Hematopoietic multipotent progenitor cell treated with erythropoietin and hydrocortisone succinate and interleukin-3 and kit ligand, for 17 days (in vitro differentiated cells): ENCODE results near the gene TRMT112.
"Not testable (repeated sequence)": the region's sequence is repeated elsewhere in the genome, so short reads cannot be mapped to it uniquely, and the experiment has no call there.

Experiments
- DNase-seq: peaks from one replicate; pipeline ENCODE4 v3.0.0-alpha.2; 2015; ENCODE audit warnings: low spot score

Gene TRMT112

DNA sequence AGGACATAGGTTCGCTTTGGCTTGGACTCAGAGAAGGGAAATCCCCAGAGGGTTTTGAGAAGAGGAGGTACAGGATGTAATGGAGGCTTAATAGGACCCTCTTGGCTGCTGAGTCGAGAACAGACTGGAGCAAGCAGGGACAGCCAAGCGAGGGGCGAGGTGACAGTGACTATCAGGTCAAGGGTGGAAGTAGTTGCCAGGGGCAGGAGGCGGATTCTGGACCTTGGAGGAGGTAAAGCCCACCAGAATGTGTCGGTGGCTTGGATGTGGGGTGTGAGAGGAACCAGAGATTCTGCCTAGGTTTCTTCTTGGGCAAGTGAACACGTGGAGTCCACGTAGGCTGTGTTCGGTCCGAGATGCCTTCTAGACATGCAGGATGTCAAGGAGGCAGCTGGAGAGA lies 4.4 kb downstream of the TRMT112 start:
- no peak for DNase-seq

DNA sequence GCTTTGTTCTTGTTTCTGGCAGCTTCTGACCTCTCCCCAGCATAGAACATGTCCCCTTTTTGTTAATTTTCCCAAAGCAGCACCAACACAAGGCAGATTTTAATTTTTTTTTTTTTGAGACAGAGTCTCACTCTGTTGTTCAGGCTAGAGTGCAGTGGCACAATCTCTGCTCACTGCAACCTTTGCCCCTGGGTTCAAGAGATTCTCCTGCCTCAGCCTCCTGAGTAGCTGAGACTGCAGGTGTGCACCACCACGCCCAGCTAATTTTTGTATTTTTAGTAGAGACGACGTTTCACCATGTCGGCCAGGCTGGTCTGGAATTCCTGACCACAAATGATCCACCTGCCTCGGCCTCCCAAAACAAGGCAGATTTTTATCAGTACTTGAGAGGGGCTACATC lies 9.6 kb downstream of the TRMT112 start:
- DNase-seq = not testable (repeated sequence)

DNA sequence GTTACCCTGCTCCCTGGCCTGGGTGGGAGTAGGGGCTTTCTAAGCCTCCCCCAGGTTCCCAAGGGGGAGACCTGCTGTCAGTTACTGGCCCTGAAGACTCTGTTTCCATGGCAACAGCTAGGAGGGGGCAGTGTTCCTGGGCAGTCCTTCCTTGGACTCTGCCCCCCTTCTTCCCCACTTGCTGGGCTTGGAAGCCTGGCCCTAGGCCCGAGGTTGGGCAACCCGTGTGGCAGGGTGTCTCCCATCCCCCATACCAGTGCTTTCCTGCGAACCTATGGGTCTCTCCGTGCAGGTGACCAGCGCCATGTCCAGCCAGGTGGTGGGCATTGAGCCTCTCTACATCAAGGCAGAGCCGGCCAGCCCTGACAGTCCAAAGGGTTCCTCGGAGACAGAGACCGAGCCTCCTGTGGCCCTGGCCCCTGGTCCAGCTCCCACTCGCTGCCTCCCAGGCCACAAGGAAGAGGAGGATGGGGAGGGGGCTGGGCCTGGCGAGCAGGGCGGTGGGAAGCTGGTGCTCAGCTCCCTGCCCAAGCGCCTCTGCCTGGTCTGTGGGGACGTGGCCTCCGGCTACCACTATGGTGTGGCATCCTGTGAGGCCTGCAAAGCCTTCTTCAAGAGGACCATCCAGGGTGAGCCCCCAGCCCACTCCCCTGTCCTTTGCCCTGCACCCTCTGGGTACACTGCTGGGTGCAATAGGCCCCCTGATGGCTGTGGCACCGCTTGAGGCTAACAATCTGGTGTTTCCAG lies 10.3 kb downstream of the TRMT112 start:
- DNase-seq = no peak

DNA sequence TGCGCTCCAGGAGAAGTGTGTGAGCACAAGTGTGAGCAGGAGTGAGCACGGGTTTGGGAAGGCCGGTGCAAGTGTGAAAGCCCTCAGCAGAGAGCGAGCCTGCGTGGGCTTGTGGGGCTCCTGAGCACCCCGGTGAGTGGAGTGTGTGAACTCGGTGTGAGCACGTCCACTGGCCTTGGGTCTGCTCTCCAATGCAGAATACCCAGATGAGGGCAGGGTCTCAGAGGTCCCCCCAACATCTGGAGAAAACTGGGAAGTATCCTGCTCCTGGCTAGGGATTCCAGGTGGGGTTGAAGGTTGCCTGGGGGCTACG lies 10.8 kb downstream of the TRMT112 start:
- DNase-seq = no peak

DNA sequence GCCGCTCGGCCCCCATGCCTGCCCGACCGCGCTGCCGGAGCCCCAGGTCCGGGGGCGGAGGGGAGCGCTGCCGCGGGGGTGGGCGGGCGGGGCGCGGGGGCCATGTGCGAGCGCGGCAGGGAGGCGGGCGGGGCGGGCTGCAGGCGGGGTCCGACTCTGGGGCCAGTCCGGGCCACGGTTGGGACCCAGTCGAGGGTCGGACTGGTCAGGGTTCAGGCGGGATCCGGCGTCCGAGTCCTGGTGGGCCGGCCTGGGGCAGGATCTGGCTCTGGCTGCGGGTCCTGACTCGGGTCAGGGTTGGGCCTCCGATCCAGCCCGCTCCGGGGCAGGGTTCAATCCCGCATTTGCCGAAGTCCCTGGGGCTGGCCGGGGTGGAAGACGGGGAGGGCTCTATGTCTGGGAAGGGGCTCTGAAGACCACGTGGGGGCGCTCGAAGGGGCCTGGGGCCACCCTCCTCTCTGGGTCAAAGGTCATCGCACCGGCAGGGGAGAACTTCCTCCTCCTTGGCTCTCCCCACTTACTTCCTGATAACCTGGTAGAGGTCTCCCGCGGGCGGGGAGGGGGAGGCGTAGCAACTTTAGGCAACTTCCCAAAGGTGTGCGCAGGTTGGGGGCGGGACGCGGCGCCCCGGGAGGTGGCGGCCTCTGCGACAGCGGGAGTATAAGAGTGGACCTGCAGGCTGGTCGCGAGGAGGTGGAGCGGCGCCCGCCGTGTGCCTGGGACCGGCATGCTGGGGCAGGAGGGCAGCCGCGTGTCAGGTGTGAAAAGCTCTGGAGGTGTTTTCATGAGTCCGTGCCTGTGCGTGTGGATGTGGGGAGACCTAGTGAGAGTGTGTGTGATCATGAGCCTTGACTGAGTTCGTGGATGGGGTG lies 11.4 kb downstream of the TRMT112 start:
- peak; percentile 82 for DNase-seq

DNA sequence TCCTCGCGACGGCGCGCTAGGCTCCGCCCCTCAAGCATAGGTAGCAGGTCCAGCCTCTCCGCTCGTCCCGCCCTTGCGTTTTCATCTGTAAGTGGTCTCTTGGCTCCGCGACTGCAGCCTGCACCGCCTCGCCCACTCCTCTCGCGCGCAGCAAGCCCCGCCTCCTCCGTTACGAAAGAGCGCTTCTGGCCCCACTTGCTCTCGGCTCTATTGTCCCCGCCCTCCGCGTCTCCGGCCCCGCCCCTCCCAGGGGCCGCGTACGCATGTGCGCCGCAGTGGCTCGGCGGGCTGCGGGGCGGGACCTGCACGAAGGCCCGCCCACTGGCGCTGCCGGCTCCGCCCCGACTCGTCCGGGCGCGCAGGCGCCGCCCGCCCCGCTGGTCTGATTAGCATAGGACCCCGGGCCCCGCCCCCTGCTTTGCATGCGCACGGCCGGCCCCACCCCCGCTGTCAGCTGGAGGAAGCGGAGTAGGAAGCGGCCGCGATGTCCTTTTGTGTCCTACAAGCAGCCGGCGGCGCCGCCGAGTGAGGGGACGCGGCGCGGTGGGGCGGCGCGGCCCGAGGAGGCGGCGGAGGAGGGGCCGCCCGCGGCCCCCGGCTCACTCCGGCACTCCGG lies 12.2 kb downstream of the TRMT112 start, which contains the start of gene ESRRA:
ESRRA (plus strand) TSS at position 450 of the 616 bp plus-strand sequence. CDS start 1,656 bp downstream, outside the sequence.
- peak; percentile 98 for DNase-seq

DNA sequence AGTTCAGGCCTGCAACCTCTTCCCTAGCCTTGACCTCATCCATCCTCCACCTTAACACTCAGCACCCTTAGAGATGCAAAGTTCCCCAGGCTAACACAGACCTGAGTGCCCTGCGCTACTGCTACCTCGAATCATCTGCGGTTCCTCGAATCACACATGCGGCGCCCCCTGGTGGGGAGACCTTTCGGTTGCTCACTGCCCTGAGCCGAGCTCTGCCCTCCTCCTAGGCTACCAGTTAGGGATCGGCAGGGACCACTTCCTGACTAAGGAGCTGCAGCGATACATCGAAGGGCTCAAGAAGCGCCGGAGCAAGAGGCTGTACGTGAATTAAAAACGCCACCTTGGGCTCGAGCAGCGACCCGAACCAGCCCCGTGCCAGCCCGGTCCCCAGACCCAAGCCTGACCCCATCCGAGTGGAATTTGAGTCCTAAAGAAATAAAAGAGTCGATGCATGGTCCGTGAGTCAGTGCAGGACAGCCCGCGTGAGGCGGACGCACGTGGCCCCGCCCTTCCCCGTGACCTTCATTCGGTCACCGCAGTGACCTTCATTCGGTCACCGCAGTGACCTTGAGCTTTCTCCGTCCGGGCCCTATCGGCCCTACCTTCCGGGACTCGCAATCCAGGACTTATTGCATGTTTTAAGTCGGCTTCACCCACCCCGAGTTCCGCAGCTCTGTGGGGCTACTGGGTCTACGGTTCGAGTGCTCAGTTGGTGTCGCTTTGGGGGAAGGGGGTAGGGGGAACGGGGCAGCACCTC lies 12.9 kb downstream of the TRMT112 start:
- peak; percentile 94 for DNase-seq

DNA sequence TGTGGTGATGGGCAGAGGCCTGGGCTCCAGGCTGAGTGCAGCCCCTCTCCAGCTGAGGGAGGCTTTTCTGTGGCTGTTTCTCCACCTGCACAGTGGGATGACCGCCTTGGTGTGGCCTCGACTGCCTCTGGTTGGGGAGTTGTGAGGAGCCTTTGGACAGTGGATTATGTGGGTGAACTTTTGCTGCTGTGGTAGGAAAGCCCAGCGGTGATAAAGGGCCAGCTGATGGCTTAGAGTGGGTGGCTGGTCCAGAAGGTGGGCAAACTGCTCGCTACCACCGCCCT lies 13.4 kb downstream of the TRMT112 start:
- DNase-seq = no peak

DNA sequence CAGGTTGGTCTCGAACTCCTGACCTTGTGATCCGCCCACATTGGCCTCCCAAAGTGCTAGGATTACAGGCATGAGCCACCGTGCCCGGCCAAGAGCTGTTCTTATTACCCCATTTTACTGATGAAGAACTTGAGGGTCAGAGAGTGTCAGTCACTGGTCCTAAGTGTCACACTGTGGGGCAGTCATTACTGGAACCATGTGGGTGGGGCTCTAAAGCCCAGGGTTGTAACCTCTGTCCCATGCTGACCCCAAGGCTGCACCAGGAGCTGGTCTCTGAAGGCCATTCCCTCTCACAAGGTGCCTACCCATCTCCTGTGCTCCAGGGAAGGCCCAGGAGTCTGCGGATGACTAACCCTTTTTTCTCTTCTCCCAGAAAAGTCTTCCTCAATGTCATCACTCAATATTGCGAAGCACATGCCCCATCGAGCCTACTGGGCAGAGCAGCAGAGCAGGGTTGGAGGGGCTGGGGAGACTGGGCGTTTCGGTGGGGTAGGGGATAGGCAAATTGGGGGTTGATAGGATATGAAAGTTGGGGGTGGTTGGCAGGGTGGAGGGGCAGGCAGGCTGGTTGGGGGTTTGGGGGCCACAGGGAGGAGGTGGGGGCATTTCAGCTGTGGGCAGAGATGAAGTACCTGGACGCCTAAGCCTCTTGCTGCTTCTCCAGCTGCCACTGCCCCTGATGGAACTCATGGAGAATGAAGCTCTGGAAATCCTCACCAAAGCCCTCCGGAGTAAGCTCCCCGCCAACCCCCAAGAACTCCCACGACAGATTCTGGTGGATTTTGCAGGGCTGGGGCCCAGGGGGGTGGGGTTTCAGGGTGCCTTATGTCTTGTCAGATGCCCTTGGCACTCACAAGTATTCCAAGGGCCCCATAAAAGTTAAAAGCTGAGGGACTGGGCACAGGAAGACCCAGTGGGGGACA lies 14.0 kb downstream of the TRMT112 start:
- DNase-seq = no peak

DNA sequence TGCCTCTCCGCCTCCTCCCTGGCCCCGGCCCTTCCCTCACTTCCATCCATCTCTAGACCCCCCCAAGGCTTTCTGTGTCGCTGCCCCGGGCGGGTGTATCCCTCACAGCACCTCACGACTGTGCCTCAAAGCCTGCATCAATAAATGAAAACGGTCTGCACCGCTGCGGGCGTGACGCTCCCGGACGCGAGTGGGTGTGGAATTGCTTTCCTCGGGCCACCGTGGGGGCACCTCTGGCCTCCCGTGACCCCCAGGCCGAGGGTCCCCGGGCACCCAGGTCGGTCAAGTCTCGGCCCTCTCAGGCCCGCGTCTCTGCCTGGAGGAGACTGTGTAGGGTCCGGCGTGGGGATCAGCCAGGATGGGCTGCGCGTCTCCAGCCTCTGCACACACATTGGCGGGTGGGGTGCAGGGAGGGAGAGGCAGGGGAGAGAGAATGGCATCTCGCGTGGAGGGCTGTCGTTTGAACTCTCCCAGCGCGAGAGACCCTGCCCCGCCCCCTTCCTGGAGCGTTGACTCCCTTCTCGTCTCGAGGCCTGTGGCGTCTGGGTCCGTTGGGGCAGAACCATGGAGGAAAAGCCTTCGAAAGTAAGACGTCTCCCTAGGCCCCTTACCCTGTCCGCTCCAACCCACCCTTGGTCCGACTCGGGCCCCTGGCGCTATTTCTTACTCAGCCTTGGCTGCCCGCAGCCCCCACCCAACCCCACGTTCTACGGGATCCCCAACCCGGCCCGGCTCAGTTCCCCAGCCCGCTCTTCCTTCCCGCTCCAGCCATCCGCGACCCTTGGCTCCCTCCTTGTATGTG lies 17.3 kb downstream of the TRMT112 start, which contains the start of gene CATSPERZ:
CATSPERZ (plus strand) TSS at position 512 of the 802 bp plus-strand sequence; CDS start at position 565, 53 bp downstream.
- no peak for DNase-seq

DNA sequence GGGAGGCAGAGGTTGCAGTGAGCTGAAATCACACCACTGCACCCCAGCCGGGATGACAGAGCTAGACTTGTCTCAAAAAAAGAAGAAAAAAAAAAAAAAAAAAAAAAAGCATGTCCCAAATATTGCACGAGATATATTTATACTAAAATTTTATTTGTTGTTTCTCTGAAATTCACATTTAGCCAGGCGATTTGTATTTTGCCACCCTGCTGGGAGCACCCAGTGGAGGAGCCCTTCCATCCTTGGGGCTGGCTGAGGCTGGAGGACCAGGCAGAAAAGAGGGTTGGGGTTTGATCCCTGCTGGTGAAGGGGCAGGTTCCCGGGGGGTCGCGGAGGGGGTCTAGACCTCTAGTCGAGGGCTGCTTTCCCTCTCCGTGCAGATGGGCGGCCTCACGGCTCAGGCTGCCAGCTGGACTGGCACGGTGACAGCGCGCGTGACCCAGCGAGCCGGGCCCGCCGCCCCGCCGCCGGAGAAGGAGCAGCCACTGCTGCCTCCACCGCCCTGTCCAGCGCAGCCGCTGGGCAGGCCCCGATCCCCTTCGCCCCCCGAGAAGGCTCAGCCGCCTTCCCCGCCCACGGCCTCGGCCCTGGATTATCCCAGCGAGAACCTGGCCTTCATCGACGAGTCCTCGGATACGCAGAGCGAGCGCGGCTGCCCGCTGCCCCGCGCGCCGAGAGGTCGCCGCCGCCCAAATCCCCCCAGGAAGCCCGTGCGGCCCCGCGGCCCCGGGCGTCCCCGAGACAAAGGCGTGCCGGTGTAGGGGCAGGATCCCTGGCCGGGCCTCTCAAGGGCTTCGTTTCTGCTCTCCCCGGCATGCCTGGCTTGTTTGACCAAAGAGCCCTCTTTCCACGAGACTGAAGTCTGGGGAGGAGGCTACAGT lies 18.2 kb downstream of the TRMT112 start:
- DNase-seq = peak; percentile 46

DNA sequence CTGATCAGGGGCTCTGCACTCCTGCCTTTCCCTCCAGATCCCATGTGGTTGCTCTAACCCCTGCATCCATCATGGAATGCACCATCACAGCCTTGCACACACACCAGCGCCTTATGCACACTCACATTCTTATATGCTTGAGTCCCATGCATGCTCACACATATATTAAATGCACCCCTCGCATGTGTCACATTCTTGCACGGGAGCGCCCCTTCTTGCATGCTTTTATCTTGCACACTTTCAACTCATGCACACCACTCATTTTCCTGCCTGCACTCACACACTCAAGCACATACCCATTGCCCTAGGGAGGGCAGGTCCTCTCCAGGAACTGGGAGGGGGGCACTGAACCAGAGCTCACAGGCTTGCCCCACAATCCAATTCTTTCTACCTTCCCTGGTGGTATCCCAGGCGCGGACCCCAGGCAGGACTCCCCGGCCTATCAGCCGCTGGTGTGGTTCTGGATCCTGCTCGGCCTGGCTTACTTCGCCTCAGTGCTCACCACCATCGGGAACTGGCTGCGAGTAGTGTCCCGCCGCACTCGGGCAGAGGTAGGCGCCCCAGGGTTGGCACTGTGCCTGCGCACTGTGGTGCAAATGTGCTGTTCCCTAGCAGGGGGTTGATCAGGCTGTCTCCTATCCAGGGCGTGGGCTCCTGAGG lies 19.5 kb downstream of the TRMT112 start:
- DNase-seq = no peak

DNA sequence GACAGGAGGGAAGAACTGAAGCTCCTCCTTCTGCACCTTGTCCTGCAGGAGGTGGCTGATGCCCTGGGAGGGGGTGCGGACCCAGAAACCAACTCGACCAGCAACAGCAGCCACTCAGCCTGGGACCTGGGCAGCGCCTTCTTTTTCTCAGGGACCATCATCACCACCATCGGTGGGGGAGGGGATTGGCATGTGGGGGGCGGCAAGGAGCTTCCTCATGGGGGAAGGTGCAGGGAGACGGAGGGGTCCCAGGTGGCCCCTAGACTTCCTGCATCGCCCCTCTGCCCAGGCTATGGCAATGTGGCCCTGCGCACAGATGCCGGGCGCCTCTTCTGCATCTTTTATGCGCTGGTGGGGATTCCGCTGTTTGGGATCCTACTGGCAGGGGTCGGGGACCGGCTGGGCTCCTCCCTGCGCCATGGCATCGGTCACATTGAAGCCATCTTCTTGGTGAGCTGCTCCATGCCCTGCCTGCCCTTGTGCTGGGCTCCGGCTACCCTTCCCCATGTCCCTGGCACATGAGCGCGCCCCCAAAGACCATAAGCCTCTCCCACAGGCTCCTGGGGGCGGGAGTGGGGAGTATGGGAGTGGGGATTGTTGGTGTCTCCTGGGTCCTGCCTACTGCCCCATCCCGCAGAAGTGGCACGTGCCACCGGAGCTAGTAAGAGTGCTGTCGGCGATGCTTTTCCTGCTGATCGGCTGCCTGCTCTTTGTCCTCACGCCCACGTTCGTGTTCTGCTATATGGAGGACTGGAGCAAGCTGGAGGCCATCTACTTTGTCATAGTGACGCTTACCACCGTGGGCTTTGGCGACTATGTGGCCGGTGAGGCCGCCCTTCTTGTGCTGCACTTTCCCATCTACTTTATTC lies 20.3 kb downstream of the TRMT112 start:
- DNase-seq = no peak

DNA sequence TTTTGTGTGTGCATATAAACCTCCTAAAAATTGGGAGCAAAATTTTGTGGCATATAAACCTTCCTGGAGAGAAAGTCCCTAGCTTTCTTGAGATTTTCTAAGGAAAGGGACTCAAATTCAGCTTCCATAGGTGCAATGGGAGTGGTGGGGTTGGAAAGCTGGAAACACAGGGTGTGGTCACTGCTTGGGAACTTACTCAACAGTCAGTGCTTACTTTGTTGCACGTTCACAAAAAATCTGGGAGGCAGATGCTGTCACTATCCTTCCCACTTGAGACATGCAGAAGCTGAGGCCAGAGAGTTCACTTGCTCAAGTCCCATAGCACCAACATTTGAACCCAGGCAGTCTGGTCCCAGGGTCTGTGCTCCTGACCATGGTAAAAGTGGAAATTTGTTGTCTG lies 21.1 kb downstream of the TRMT112 start:
- no peak for DNase-seq

DNA sequence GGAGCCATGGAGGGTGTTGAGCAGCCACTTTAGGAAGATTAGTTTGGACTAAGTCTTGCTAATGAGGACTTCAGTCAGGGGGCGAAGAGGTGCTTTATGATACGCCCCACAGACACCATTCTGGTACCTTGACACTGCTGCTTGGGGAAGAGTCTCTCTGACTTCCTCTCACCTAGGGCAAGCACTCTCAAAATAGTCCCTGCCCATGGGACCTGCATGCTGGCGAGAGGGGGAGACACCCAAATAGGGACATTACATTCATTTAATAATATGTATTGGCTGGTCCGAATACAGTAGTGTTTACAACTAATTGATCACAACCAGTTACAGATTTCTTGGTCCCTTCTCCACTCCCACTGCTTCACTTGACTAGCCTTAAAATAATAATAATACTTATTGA lies 21.6 kb downstream of the TRMT112 start:
- DNase-seq = no peak

DNA sequence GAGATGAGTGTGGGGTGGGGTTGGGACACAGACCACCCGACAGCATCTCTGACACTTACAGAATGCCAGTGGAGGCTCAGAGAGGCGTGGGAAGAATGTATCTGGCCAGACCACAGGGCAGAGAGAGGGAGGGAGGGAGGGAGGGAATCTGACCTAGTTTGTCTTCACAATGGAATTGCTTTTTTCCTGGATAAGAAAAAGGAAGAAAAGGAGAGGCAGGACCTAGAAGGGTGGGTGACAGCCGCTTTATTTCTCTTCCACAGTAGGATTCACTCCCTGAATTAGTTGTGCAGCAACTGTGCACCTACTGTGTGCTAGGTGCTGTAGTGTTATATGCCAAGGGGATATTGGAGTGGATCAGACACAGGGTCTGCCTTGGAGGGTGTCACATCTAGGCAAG lies 22.6 kb downstream of the TRMT112 start:
- DNase-seq = no peak

DNA sequence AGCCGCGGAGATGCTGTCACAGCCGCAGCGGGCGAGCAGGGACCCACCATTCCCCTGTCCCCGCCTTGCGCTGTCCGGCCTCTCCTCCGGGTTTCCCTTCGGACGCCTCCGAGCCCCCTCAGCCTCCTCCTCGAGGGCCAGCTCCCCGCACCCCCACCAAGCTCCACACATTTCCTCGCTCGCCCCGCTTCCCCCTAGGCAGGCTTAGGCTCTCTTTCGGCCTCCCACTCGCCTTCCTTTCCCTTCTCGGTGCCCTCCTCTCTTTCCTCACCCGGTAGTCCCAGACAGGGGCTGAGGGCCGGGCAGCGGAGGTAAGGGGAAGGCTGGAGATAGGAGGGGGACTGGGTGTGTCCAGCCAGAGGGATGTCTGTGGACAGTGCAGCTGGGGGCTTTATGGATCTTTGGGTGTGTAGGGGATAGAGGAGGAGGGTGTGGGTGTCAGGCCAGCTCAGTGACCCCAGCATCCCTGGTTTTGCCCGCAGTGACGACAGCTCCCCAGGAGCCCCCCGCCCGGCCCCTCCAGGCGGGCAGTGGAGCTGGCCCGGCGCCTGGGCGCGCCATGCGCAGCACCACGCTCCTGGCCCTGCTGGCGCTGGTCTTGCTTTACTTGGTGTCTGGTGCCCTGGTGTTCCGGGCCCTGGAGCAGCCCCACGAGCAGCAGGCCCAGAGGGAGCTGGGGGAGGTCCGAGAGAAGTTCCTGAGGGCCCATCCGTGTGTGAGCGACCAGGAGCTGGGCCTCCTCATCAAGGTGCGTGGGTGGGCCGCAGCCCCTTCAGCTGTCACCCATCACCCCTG lies 24.7 kb downstream of the TRMT112 start:
- no peak for DNase-seq
